ENCODE data around the gene MALAT1. TPM values are rescaled to one million over a fixed set of nuclear protein-coding genes. Genes with fewer than 3 reads are reported as not detected.

MALAT1 gene
- polyA plus RNA-seq, 4 donors: 155 to 454 (median 226) TPM

GRCh38 chr11:65474864-65475263 is 24.0 kb upstream of the MALAT1 start:
- Histone ChIP-seq H3K36me3 (ENCODE audit: control insufficient read depth in 3 of 3, insufficient read depth in 2 of 3, low read depth in 1 of 3, low read length in 3 of 3) (peaks cover 0 to 8% (median 0%) of the 10 kb centered on the region in 3 donors), H3K9me3 (ENCODE audit: control insufficient read depth in 2 of 2, insufficient read depth in 1 of 2, low read depth in 1 of 2, low read length in 1 of 2) (no peaks in the 10 kb centered on the region), H3K4me1 (ENCODE audit: control insufficient read depth in 3 of 3, insufficient read depth in 2 of 3, low read depth in 1 of 3, low read length in 2 of 3) (peaks cover 8 to 44% (median 8%) of the 10 kb centered on the region in 3 donors), H3K4me3 (ENCODE audit: low read depth in 1 of 3, low read length in 3 of 3) (no peak overlapping the region), H3K27me3 (ENCODE audit: control insufficient read depth in 3 of 3, insufficient read depth in 3 of 3, low read length in 3 of 3) (no peaks in the 10 kb centered on the region), H3K27ac (ENCODE audit: low read depth in 1 of 3, low read length in 2 of 3) (peak overlapping the region; percentile 29 to 82 (median 54))
- FAIRE-seq (no peak), DNase-seq (peak; percentile 61 to 88)
- 39 to 70% (median 67%) methylated on average over 3 of the region's 3 CpGs for WGBS, 3 donors

GRCh38 chr11:65476632-65477148 is 22.2 kb upstream of the MALAT1 start:
- Histone ChIP-seq H3K27me3 (ENCODE audit: control insufficient read depth in 3 of 3, insufficient read depth in 3 of 3, low read length in 3 of 3) (no peaks in the 10 kb centered on the region), H3K4me1 (ENCODE audit: control insufficient read depth in 3 of 3, insufficient read depth in 2 of 3, low read depth in 1 of 3, low read length in 2 of 3) (peaks cover 5 to 39% (median 6%) of the 10 kb centered on the region in 3 donors), H3K27ac (ENCODE audit: low read depth in 1 of 3, low read length in 2 of 3) (peak overlapping the region; percentile 91 to 100 (median 99)), H3K9me3 (ENCODE audit: control insufficient read depth in 2 of 2, insufficient read depth in 1 of 2, low read depth in 1 of 2, low read length in 1 of 2) (no peaks in the 10 kb centered on the region), H3K36me3 (ENCODE audit: control insufficient read depth in 3 of 3, insufficient read depth in 2 of 3, low read depth in 1 of 3, low read length in 3 of 3) (peaks cover 0 to 8% (median 0%) of the 10 kb centered on the region in 3 donors), H3K4me3 (ENCODE audit: low read depth in 1 of 3, low read length in 3 of 3) (peak overlapping the region; percentile 55 to 94 (median 81))
- WGBS, 3 donors: 4 to 13% (median 11%) methylated on average over 9 to 10 of the region's 10 CpGs
- FAIRE-seq (no peak), DNase-seq (peak; percentile 83 to 90)

GRCh38 chr11:65477149-65477965 is 21.5 kb upstream of the MALAT1 start:
- H3K36me3 ChIP-seq (ENCODE audit: control insufficient read depth in 3 of 3, insufficient read depth in 2 of 3, low read depth in 1 of 3, low read length in 3 of 3): peaks cover 0 to 8% (median 0%) of the 10 kb centered on the region in 3 donors
- H3K4me3 ChIP-seq (ENCODE audit: low read depth in 1 of 3, low read length in 3 of 3): peak overlapping the region; percentile 55 to 94 (median 81)
- DNase-seq (peak; percentile 98), FAIRE-seq (no peak)
- H3K27ac ChIP-seq (ENCODE audit: low read depth in 1 of 3, low read length in 2 of 3): peak overlapping the region; percentile 91 to 100 (median 99)
- H3K9me3 ChIP-seq (ENCODE audit: control insufficient read depth in 2 of 2, insufficient read depth in 1 of 2, low read depth in 1 of 2, low read length in 1 of 2): no peaks in the 10 kb centered on the region
- H3K27me3 ChIP-seq (ENCODE audit: control insufficient read depth in 3 of 3, insufficient read depth in 3 of 3, low read length in 3 of 3): no peaks in the 10 kb centered on the region
- 0 to 1% (median 1%) methylated on average over 56 to 60 of the region's 60 CpGs for WGBS, 3 donors
- peaks cover 3 to 35% (median 3%) of the 10 kb centered on the region in 3 donors for H3K4me1 ChIP-seq (ENCODE audit: control insufficient read depth in 3 of 3, insufficient read depth in 2 of 3, low read depth in 1 of 3, low read length in 2 of 3)

GRCh38 chr11:65478388-65479183 is 20.3 kb upstream of the MALAT1 start:
- no peak for FAIRE-seq

GRCh38 chr11:65479184-65480145 is 19.4 kb upstream of the MALAT1 start:
- DNase-seq: peak in 1 of 2 donors; percentile 50
- no peak for FAIRE-seq
- peaks cover 0 to 8% (median 0%) of the 10 kb centered on the region in 3 donors for H3K36me3 ChIP-seq (ENCODE audit: control insufficient read depth in 3 of 3, insufficient read depth in 2 of 3, low read depth in 1 of 3, low read length in 3 of 3)
- peaks cover 3 to 32% (median 3%) of the 10 kb centered on the region in 3 donors for H3K4me1 ChIP-seq (ENCODE audit: control insufficient read depth in 3 of 3, insufficient read depth in 2 of 3, low read depth in 1 of 3, low read length in 2 of 3)
- 56 to 66% (median 59%) methylated on average over 11 of the region's 11 CpGs for WGBS, 3 donors
- peak overlapping the region; percentile 76 to 99 (median 95) for H3K27ac ChIP-seq (ENCODE audit: low read depth in 1 of 3, low read length in 2 of 3)
- H3K9me3 ChIP-seq (ENCODE audit: control insufficient read depth in 2 of 2, insufficient read depth in 1 of 2, low read depth in 1 of 2, low read length in 1 of 2): no peaks in the 10 kb centered on the region
- H3K4me3 ChIP-seq (ENCODE audit: low read depth in 1 of 3, low read length in 3 of 3): peak overlapping the region in 1 of 3 donors; percentile 12
- no peaks in the 10 kb centered on the region for H3K27me3 ChIP-seq (ENCODE audit: control insufficient read depth in 3 of 3, insufficient read depth in 3 of 3, low read length in 3 of 3)

More at GRCh38 chr11:65478388-65479183, 20.3 kb upstream of the MALAT1 start:
- WGBS, 3 donors: 42 to 46% (median 43%) methylated on average over 29 to 33 of the region's 33 CpGs
- DNase-seq: peak in 1 of 2 donors; percentile 75
- Histone ChIP-seq H3K4me1 (ENCODE audit: control insufficient read depth in 3 of 3, insufficient read depth in 2 of 3, low read depth in 1 of 3, low read length in 2 of 3) (peaks cover 3 to 32% (median 3%) of the 10 kb centered on the region in 3 donors), H3K9me3 (ENCODE audit: control insufficient read depth in 2 of 2, insufficient read depth in 1 of 2, low read depth in 1 of 2, low read length in 1 of 2) (no peaks in the 10 kb centered on the region), H3K27me3 (ENCODE audit: control insufficient read depth in 3 of 3, insufficient read depth in 3 of 3, low read length in 3 of 3) (no peaks in the 10 kb centered on the region), H3K4me3 (ENCODE audit: low read depth in 1 of 3, low read length in 3 of 3) (peak overlapping the region in 1 of 3 donors; percentile 12), H3K27ac (ENCODE audit: low read depth in 1 of 3, low read length in 2 of 3) (peak overlapping the region; percentile 76 to 99 (median 95)), H3K36me3 (ENCODE audit: control insufficient read depth in 3 of 3, insufficient read depth in 2 of 3, low read depth in 1 of 3, low read length in 3 of 3) (peaks cover 0 to 8% (median 0%) of the 10 kb centered on the region in 3 donors)

GRCh38 chr11:65482306-65482850 is 16.5 kb upstream of the MALAT1 start:
- H3K4me3 ChIP-seq (ENCODE audit: low read depth in 1 of 3, low read length in 3 of 3): no peak overlapping the region
- 97 to 98% (median 97%) methylated on average over 2 of the region's 2 CpGs for WGBS, 3 donors
- H3K9me3 ChIP-seq (ENCODE audit: control insufficient read depth in 2 of 2, insufficient read depth in 1 of 2, low read depth in 1 of 2, low read length in 1 of 2): no peaks in the 10 kb centered on the region
- no peaks in the 10 kb centered on the region for H3K27me3 ChIP-seq (ENCODE audit: control insufficient read depth in 3 of 3, insufficient read depth in 3 of 3, low read length in 3 of 3)
- FAIRE-seq (no peak), DNase-seq (no peak)
- peaks cover 0 to 40% (median 3%) of the 10 kb centered on the region in 3 donors for H3K4me1 ChIP-seq (ENCODE audit: control insufficient read depth in 3 of 3, insufficient read depth in 2 of 3, low read depth in 1 of 3, low read length in 2 of 3)
- H3K27ac ChIP-seq (ENCODE audit: low read depth in 1 of 3, low read length in 2 of 3): peak overlapping the region in 1 of 3 donors; percentile 31
- H3K36me3 ChIP-seq (ENCODE audit: control insufficient read depth in 3 of 3, insufficient read depth in 2 of 3, low read depth in 1 of 3, low read length in 3 of 3): no peaks in the 10 kb centered on the region

GRCh38 chr11:65485920-65486219 is 13.0 kb upstream of the MALAT1 start:
- no peak for DNase-seq
- no peaks in the 10 kb centered on the region for H3K36me3 ChIP-seq (ENCODE audit: control insufficient read depth in 3 of 3, insufficient read depth in 2 of 3, low read depth in 1 of 3, low read length in 3 of 3)
- FAIRE-seq: no peak

More at GRCh38 chr11:65485920-65486219, 13.0 kb upstream of the MALAT1 start:
- H3K4me1 ChIP-seq (ENCODE audit: control insufficient read depth in 3 of 3, insufficient read depth in 2 of 3, low read depth in 1 of 3, low read length in 2 of 3): peaks cover 13 to 47% (median 17%) of the 10 kb centered on the region in 3 donors
- peak overlapping the region in 2 of 3 donors; percentile 5 to 62 for H3K27ac ChIP-seq (ENCODE audit: low read depth in 1 of 3, low read length in 2 of 3)
- no peaks in the 10 kb centered on the region for H3K9me3 ChIP-seq (ENCODE audit: control insufficient read depth in 2 of 2, insufficient read depth in 1 of 2, low read depth in 1 of 2, low read length in 1 of 2)
- no peaks in the 10 kb centered on the region for H3K27me3 ChIP-seq (ENCODE audit: control insufficient read depth in 3 of 3, insufficient read depth in 3 of 3, low read length in 3 of 3)
- 46 to 59% (median 53%) methylated on average over 5 of the region's 5 CpGs for WGBS, 3 donors
- no peak overlapping the region for H3K4me3 ChIP-seq (ENCODE audit: low read depth in 1 of 3, low read length in 3 of 3)
